GM19452 (cell line): Measurements from ENCODE around the gene PRKAR1B.
A peak's percentile ranks its signal among the peaks of the same experiment; 100 is the strongest.

Experiments
- ATAC-seq: cut with Tn5 transposase; IDR thresholded peaks from one replicate; pipeline ENCODE4 v1.9.1; 2021; ENCODE audit not compliant: unreplicated experiment

The PRKAR1B gene

GRCh38 chr7:607938-608337 lies 119.1 kb downstream of the PRKAR1B start:
- no peak for ATAC-seq

GRCh38 chr7:605661-606450 lies 121.2 kb downstream of the PRKAR1B start:
- no peak for ATAC-seq

- ATAC-seq: no peak
These were observed 122.1 kb downstream of the PRKAR1B start for GRCh38 chr7:604884-605531.

GRCh38 chr7:604001-604883 lies 122.8 kb downstream of the PRKAR1B start:
- peak; percentile 67 for ATAC-seq

- peak; percentile 3 for ATAC-seq
These were observed 123.7 kb downstream of the PRKAR1B start for GRCh38 chr7:603152-603951.

- ATAC-seq: no peak
These were observed 124.5 kb downstream of the PRKAR1B start for GRCh38 chr7:602341-603141.

- ATAC-seq: peak; percentile 51
These were observed 125.3 kb downstream of the PRKAR1B start for GRCh38 chr7:601595-602340.

GRCh38 chr7:601036-601594 lies 126.0 kb downstream of the PRKAR1B start:
- ATAC-seq: no peak

GRCh38 chr7:600149-601035 lies 126.7 kb downstream of the PRKAR1B start:
- no peak for ATAC-seq

- ATAC-seq: no peak
These were observed 128.2 kb downstream of the PRKAR1B start for GRCh38 chr7:598899-599298.

GRCh38 chr7:597348-598178 lies 129.5 kb downstream of the PRKAR1B start:
- ATAC-seq: no peak

GRCh38 chr7:596819-597182 lies 130.3 kb downstream of the PRKAR1B start:
- no peak for ATAC-seq

GRCh38 chr7:596071-596818 lies 130.8 kb downstream of the PRKAR1B start:
- no peak for ATAC-seq

GRCh38 chr7:595621-596010 lies 131.5 kb downstream of the PRKAR1B start:
- ATAC-seq: no peak

- no peak for ATAC-seq
These were observed 132.0 kb downstream of the PRKAR1B start for GRCh38 chr7:594920-595620.
